GM19468 (cell line): ENCODE data around the gene MPRIP.
"Not testable (repeated sequence)": the region's sequence is repeated elsewhere in the genome, so short reads cannot be mapped to it uniquely, and the experiment has no call there.

Experiments used
- ATAC-seq: cut with Tn5 transposase; IDR thresholded peaks from one replicate; pipeline ENCODE4 v1.9.1; 2021; ENCODE audit warnings: mild to moderate bottlenecking, moderate library complexity, moderate number of reproducible peaks; ENCODE audit not compliant: unreplicated experiment; ENCODE audit errors: extremely low read depth

Gene MPRIP

GRCh38 chr17:17013828-17014747, 28.2 kb upstream of the MPRIP start:
- ATAC-seq, result not testable (repeated sequence)

- ATAC-seq, result not testable (repeated sequence)
Observed at GRCh38 chr17:17014748-17015124, 27.5 kb upstream of the MPRIP start.

DNA sequence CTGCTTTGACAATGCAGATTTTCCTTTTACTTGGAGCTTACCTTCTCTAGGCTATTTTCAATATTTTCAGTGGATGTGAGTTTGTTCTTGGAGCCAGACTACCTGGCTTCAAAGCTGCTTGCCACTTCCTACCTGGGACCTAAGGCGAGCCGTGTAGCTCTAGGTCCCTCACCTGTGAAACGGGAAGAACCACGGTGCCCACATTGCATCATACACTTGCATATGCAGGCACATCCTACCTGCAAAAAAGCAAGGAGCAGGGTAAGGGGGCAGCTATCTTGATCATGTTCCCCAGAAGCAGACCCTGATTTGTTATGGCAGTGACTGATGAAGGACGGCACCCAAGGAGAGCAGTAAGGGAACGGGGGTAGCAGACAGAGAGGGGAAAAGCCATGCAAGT, 27.0 kb upstream of the MPRIP start:
- no peak for ATAC-seq

DNA sequence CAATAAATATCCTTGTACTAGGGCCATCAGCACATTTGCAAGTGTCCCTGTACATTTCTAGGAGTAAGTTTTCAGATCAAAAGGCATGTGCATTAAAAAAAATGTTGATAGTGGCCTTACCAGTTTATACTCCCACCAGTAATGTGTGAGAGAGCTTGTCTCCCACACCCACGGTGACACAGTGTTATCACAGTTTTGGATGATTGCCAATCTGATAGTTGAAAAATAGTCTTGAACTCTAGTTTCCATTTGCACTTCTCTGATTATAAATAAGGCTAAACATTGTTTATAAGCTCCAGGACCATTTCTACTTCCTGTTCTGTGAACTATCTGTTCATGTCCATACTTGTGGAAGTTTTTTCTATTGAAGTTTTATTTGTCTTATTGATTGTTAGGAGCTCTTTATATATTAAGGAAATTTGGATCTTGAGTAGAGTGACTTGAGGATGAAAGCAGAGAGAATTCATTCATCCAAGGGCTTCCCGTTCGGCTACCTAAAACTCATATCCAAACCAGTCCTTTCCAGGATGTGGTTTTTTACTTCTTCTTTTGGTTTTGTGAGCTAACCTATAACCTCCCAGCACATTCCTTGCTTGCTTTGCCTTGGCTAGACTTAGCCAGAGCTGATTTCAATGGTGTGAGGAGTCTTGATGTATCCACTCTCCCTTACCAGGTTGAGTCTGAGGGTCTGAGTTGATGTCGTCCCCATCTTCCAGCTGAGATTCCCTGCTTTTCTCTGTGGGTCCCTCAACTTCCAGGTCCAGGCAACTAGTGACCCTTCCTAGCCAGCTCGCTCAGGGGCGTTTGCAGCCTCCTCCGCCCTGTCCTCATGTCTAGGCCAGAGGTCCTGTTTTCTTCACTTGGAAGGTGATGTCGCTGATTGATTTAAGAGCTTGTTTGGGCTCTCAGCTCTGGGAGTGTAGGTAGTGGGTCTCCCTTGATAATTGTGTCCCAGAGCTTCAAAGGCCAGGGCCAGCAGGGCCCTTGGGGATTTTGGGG, 25.8 kb upstream of the MPRIP start:
- not testable (repeated sequence) for ATAC-seq

- ATAC-seq, result no peak
Observed at GRCh38 chr17:17017343-17018014, 24.8 kb upstream of the MPRIP start.

DNA sequence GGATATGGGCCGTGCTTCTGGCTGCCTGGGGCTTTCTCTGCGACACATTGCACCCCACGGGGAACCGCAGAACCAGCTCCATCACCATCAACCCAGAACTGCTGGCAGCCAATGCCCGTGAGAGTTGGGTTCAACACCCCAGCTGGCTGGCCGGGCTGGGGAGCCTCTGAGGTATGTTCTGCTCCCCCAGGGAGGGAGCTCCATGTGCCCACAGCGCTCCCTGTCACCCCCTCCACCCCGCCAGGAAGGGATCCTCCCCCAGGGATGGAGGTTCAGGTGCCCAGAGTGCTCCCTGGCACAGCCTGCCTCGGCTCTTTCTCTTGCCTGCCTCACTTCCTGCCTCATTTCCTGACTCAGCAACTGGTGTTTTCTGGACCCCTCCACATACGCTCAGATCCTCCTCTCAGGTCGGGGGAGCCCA, 24.2 kb upstream of the MPRIP start:
- ATAC-seq, result no peak

- ATAC-seq, result no peak
Observed at GRCh38 chr17:17018612-17019429, 23.4 kb upstream of the MPRIP start.

DNA sequence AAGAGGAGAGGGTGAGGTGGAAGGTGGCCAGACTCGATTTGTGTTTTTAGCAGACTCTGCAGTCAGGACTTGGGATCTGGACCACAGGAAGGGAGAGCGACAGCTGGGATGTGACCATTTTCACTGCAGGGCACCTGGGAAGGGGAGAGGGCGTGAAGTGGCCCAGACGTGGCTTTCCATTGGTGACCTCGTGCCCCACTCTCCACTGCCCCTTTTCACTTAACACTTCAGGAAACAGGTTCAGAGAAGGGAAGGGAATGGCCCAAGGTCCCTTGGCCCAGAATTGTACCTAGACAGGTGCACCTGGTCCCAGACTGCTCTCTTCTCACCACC, 22.9 kb upstream of the MPRIP start:
- ATAC-seq, result no peak

GRCh38 chr17:17019891-17020456, 22.3 kb upstream of the MPRIP start:
- no peak for ATAC-seq

GRCh38 chr17:17020821-17021193, 21.4 kb upstream of the MPRIP start:
- ATAC-seq, result no peak

GRCh38 chr17:17021194-17021863, 20.9 kb upstream of the MPRIP start:
- ATAC-seq, result no peak

DNA sequence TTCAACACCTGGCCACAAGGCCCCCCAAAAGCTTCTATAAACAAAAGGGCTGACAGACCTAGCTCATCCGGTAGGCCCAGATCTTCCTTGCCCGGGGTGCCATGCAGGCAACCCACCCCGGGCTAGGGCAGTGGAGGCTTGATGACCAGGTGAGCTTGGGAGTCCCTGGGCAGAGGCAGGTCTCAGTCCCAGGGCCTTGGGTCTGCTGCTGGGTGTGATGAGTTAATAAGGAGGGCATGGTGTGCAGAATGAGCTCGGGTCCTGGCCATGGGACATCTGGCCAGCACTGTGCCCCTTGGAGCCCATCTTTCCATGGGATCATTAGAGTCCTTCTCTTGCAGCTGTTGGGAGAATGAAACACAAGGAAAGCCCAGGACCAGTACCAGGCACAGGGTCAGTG, 20.2 kb upstream of the MPRIP start:
- no peak for ATAC-seq

DNA sequence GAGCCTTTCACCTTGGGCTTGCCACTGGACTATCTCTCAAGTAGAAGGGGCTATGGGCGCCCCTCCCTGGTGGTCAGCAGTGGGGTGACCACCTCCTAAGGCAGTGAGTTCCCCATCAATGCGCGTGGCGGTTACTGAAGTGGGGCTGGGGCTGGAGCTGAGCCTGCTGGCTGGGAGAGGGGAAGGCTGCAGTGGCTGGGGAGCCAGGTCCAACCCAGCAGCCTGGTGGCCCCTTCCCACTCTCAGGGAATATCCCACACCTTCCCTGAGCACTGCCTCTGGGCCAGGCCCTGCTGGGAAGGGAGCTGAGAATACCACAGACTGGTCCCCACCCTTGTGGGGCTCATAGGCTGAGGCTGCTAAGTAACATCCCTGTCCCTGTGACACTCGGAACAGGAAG, 19.8 kb upstream of the MPRIP start:
- ATAC-seq, result no peak

DNA sequence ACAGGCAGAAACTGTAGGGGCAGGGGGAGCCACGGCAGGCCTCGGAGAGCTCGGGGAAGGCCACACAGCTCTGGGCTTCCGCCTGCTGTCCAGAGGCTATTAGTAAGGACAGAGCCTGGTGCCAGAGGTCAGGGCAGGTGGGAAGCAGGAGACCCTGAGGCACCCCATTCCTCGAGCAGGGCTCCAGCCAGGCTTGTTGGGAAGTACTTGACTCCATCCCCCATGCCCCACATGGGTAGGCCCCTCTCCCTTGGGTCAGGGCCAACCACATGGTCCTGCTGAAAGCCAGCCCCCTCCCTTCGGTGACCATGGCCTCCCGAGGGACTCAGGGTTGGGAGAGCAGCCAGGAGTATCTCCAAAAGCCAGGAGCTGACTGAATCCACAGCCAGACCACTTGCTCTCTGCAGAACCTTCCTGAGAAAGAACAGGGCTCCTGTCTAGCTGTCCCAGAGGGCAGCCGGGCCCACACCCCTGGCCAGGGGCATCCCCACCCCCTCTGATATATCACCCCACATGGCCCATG, 17.4 kb upstream of the MPRIP start:
- ATAC-seq, result no peak

DNA sequence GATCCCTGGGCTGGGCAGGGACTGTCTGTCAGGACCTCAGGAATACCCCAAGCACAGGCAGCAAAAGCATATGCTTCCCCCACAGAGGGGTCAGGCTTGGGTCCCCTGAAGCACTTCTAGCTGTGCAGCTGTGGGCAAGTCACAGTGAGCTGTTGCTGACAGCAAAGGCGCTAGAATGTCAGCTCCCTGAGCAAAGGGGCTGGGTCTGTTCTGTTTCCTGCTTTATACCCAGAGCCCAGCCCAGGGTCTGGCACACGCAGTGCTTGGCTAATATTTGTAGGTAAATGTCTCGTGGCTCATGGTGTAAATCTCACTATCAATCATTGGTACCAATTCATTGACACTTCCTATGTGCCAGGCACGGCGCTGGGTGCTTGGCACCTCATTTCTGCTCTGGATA, 16.6 kb upstream of the MPRIP start:
- ATAC-seq, result no peak

DNA sequence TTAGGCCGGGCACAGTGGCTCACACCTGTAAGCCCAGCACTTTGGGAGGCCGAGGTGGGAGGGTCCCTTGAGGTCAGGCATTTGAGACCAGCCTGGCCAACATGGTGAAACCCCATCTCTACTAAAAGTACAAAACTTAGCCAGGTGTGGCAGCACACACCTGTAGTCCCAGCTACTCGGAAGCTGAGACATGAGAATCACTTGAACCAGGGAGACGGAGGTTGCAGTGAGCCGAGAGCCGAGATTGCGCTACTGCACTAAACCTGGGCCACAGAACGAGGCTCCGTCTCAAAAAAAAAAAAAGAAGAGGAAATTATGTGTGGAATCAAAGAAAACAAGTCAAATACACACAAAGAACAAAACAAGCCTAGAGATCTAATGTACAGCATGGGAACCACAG, 16.1 kb upstream of the MPRIP start:
- ATAC-seq, result no peak

GRCh38 chr17:17027442-17028058, 14.7 kb upstream of the MPRIP start:
- ATAC-seq, result no peak
